GM04503 (cell line): ENCODE measurements around the gene QPCT.
A peak's percentile ranks its signal among the peaks of the same experiment; 100 is the strongest.
"Not testable (repeated sequence)": the region's sequence is repeated elsewhere in the genome, so short reads cannot be mapped to it uniquely, and the experiment has no call there.

Experiments used
- DNase-seq: peaks from one replicate; pipeline ENCODE4 v3.0.0-alpha.2; 2012; ENCODE audit warnings: low read depth

The QPCT gene

GRCh38 chr2:37391711-37392110 lies 47.3 kb downstream of the QPCT start:
- no peak for DNase-seq

DNA sequence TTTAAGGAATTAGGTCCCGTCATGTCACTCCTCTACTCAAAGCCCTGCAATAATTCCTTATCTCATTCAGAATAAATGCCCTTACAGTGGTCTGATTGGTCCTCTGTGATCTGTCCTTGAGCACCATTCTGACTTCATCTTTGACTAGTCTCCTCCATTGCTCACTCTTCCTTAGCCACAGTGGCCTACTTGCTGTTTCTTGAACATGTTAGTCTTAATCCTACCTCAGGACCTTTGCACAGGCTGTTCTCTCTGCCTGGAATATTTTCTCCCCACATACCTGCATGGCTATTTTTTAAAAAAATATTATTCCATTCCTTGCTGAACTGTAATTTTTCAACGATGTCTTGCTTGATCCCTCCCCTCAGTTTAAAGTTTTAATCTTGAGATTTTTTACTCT lies 48.0 kb downstream of the QPCT start:
- no peak for DNase-seq

GRCh38 chr2:37394263-37394662 lies 49.8 kb downstream of the QPCT start:
- no peak for DNase-seq

GRCh38 chr2:37394796-37395555 lies 50.5 kb downstream of the QPCT start:
- no peak for DNase-seq

GRCh38 chr2:37396890-37397565 lies 52.6 kb downstream of the QPCT start:
- DNase-seq = no peak

DNA sequence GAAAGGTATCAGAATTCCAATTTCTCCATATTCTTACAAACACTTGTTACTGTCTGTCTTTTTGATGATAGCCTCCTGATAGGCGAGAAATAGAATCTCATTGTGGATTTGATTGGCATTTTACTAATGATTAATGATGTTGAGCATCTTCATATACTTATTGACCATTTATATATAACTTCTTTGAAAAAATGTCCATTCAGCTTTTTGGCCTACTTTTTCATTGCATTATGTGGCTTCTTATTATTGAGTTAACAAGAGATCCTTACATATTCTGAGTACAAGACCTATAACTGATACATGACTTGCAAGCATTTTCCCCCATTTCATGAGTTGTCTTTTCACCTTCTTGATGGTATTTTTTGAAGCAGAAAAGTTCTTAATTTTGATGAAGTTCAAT lies 54.6 kb downstream of the QPCT start:
- DNase-seq = no peak

DNA sequence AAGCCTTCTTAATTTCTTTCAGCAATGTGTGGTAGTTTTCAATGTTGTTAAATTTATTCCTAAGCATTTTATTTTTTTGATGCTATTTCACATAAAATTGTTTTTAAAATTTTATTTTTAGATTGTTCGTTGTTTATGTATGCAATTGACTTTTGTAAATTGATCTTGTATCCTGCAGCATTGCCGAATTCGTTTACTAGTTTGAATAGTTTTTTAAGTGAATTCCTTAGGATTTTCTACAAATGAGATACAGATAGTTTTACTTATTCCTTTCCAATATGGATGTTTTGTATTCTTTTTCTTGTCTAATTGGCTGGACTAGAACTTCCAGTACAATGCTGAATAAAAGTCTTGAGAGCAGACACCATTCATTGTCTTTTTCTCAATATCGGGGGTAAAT lies 55.6 kb downstream of the QPCT start:
- DNase-seq = no peak

- no peak for DNase-seq
Measured at GRCh38 chr2:37402636-37403035, 58.2 kb downstream of the QPCT start.

GRCh38 chr2:37405781-37406180 lies 61.4 kb downstream of the QPCT start:
- no peak for DNase-seq

DNA sequence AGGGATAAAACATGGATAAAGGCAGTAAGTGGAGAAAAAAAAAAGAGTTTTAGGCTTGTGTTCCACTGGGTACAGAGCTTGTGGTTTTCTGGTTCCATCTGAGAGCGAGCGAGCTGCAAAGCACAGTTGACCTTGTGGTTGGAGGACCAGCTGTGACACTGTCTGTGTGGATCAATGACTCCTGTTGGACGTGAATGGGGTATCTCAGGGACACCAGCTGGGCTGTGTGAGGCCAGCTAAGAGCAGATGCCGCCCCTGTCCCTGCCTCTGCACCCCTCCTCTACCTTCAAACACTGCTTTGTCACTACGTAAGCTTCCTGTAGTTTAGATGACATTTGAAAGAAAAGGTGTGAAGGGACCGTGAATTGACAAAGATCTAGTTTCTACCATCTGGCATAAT lies 67.8 kb downstream of the QPCT start:
- no peak for DNase-seq

DNA sequence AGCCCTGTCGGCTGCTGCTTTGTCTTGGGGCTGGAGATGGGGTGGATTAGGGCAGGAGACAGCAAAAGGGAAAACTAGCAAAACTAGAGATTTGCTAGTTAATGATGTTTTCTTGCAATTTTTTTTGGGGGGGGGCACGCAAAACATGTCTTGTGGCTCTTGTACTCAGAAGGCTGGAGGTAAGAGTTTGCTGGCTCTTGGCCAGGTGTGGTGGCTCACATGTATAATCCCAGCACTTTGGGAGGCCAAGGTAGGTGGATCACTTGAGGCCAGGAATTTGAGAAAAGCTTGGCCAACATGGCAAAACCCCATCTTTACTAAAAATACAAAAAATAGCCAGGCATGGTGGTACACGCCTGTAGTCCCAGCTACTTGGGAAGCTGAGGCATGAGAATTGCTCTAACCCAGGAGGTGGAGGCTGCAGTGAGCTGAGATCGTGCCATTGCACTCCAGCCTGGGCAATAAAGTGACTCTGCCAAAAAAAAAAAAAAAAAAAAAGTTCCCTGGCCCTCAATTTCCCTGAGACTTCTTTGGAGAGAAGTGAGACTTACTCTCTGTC lies 69.6 kb downstream of the QPCT start:
- not testable (repeated sequence) for DNase-seq

DNA sequence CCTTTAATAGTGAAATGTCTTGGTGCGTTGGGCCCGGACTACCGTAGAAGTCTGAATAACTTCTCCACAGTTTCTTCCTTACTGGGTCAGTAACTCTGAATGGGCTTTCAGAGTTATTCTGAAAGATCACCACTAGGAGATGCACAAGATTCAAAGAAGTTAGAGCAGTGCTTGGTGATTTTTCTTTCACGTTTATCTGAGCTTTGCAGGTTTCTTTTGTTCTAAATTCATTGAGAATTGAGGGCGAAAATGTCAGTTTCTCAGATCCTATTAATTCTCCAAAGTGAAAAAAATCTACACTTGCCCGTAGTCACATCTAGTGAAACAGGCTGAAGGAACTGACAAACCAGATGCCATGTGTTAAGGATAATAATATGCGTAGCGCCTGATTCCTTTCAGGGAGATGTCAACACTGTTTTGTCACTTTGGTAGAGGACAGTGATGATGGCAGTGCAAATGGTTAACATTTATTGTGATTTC lies 70.1 kb downstream of the QPCT start:
- DNase-seq = peak; percentile 59

DNA sequence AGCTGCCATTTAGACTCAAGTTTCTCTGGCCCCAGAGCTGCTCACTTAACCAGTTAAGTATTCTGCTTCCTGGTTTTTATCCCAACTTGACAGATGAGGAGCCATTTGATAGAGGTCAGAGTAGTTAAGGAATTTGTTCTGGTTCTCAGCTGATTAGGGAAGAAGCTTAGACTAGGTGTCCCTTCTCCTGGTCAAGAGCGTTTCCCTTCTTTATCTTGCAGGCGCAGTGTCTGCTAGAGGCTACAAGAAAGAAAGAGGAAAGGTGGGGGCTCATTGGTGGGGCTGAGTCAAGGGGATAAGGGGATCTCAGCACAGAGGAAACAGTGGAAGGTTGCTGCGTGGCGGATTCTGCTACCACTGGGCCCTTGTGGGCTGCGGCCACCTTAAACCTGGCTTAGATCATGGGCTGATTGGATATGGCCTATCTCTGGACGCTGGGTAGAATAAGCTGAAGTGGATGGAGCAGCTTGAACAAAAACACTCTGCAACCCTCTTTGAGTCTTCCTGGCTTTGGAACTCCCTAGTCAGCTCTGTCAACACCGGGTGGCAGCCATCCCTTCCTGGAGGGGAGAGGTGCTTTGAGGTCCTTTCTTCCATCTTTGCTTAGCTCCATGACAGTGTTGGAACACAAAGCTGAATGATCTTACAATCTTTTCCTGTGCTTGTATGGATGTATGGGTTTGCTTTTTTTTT lies 70.8 kb downstream of the QPCT start:
- no peak for DNase-seq

- peak; percentile 80 for DNase-seq
Measured at GRCh38 chr2:37417321-37417720, 72.9 kb downstream of the QPCT start.

- no peak for DNase-seq
Measured at GRCh38 chr2:37418956-37419355, 74.5 kb downstream of the QPCT start.

GRCh38 chr2:37421686-37422085 lies 77.3 kb downstream of the QPCT start:
- peak; percentile 40 for DNase-seq

GRCh38 chr2:37422816-37423215 lies 78.4 kb downstream of the QPCT start:
- DNase-seq = no peak
